Endothelial cell (in vitro differentiated cells): ENCODE results near the gene ZFP90. TPM values are rescaled to one million over a fixed set of nuclear protein-coding genes. Genes with fewer than 3 reads are reported as not detected.
"Not testable (repeated sequence)": the region's sequence is repeated elsewhere in the genome, so short reads cannot be mapped to it uniquely, and the experiment has no call there.

Experiments
- DNase-seq: peaks from one replicate; pipeline ENCODE4 v3.0.0; 2021; ENCODE audit warnings: low spot score
- H3K27ac Mint-ChIP-seq: one replicate; pipeline ENCODE4 v1.8.0; 2021; ENCODE audit warnings: mixed read lengths, inconsistent platforms; ENCODE audit not compliant: unreplicated experiment
- H3K27me3 Mint-ChIP-seq: one replicate; pipeline ENCODE4 v1.8.0; 2021; ENCODE audit warnings: mild to moderate bottlenecking, moderate library complexity, mixed read lengths, inconsistent platforms; ENCODE audit not compliant: unreplicated experiment
- H3K36me3 Mint-ChIP-seq: one replicate; pipeline ENCODE4 v1.8.0; 2021; ENCODE audit warnings: mild to moderate bottlenecking, low read depth, mixed read lengths, inconsistent platforms; ENCODE audit not compliant: unreplicated experiment
- H3K4me1 Mint-ChIP-seq: one replicate; pipeline ENCODE4 v1.8.0; 2021; ENCODE audit warnings: mild to moderate bottlenecking, mixed read lengths, inconsistent platforms; ENCODE audit not compliant: unreplicated experiment
- H3K4me3 Mint-ChIP-seq: one replicate; pipeline ENCODE4 v1.8.0; 2021; ENCODE audit warnings: mild to moderate bottlenecking, mixed read lengths, inconsistent platforms; ENCODE audit not compliant: unreplicated experiment
- H3K9me3 Mint-ChIP-seq: one replicate; pipeline ENCODE4 v1.8.0; 2021; ENCODE audit warnings: mixed read lengths, inconsistent platforms; ENCODE audit not compliant: unreplicated experiment
- CTCF ChIP-seq: fragments of 200-600 bp; sonication (generic); IDR thresholded peaks from one replicate; pipeline ENCODE4 v1.5.0; 2021; ENCODE audit warnings: antibody characterized with exemption; ENCODE audit not compliant: unreplicated experiment
- total RNA-seq: library from RNA; stranded (reverse); fragmentation: NEBNext Ultra II Directional; extraction: Animal tissue kit (Norgen Biotek cat#: 25700); gene quantifications from one replicate; pipeline ENCODE4 v1.2.1, GENCODE V29; 2021; ENCODE audit not compliant: unreplicated experiment

Gene ZFP90
- total RNA-seq, 1 donor from 2014 or later, result 35.6 TPM

- no peak for DNase-seq
- Mint-ChIP-seq H3K36me3 (no peaks in the 10 kb centered on the region), H3K27me3 (peaks cover 4% of the 10 kb centered on the region), H3K4me1 (peaks cover 2% of the 10 kb centered on the region), H3K27ac (no peak overlapping the region), H3K9me3 (no peaks in the 10 kb centered on the region), H3K4me3 (no peak overlapping the region)
- no peak for TF ChIP-seq CTCF
Measured at GRCh38 chr16:68492151-68492542, 46.9 kb upstream of the ZFP90 start.

- no peaks in the 10 kb centered on the region for H3K36me3 Mint-ChIP-seq
- no peaks in the 10 kb centered on the region for H3K4me1 Mint-ChIP-seq
- H3K27me3 Mint-ChIP-seq, result peaks cover 2% of the 10 kb centered on the region
- DNase-seq, result no peak
- H3K9me3 Mint-ChIP-seq, result no peaks in the 10 kb centered on the region
- H3K27ac Mint-ChIP-seq, result no peak overlapping the region
- H3K4me3 Mint-ChIP-seq, result no peak overlapping the region
- TF ChIP-seq CTCF, result no peak
Measured at GRCh38 chr16:68492543-68493411, 46.3 kb upstream of the ZFP90 start.

GRCh38 chr16:68493412-68494070 is 45.5 kb upstream of the ZFP90 start:
- DNase-seq, result no peak
- Mint-ChIP-seq H3K27me3 (peaks cover 4% of the 10 kb centered on the region), H3K4me1 (no peaks in the 10 kb centered on the region), H3K27ac (no peak overlapping the region), H3K36me3 (no peaks in the 10 kb centered on the region), H3K4me3 (no peak overlapping the region), H3K9me3 (no peaks in the 10 kb centered on the region)
- TF ChIP-seq CTCF, result no peak

GRCh38 chr16:68494261-68494660 is 44.8 kb upstream of the ZFP90 start:
- DNase-seq, H3K36me3 Mint-ChIP-seq, H3K4me3 Mint-ChIP-seq, H3K27me3 Mint-ChIP-seq, H3K9me3 Mint-ChIP-seq, H3K4me1 Mint-ChIP-seq: not testable (repeated sequence)
- H3K27ac Mint-ChIP-seq, result peak overlapping the region; percentile 41

- TF ChIP-seq CTCF, result no peak
- no peak overlapping the region for H3K27ac Mint-ChIP-seq
- no peaks in the 10 kb centered on the region for H3K36me3 Mint-ChIP-seq
- no peak overlapping the region for H3K4me3 Mint-ChIP-seq
- peaks cover 4% of the 10 kb centered on the region for H3K4me1 Mint-ChIP-seq
- no peaks in the 10 kb centered on the region for H3K9me3 Mint-ChIP-seq
- peaks cover 4% of the 10 kb centered on the region for H3K27me3 Mint-ChIP-seq
- DNase-seq, result no peak
Measured at GRCh38 chr16:68496689-68497088, 42.4 kb upstream of the ZFP90 start.
